ENCODE data around the gene NOS1AP. TPM values are rescaled to one million over a fixed set of nuclear protein-coding genes. Genes with fewer than 3 reads are reported as not detected.

Gene NOS1AP
- total and polyA plus RNA-seq, 9 of the 15 experiments (the other 6 are each of a cell fraction or from before 2014, with no cell fraction given) = 0.07 to 1.5 (median 0.22) TPM

GRCh38 chr1:162373541-162374260 lies 304.2 kb downstream of the NOS1AP start:
- DNase-seq (ENCODE audit: extremely low read depth in 1 of 4, low spot score in 3 of 4) (peak in 3 of 4 experiments; percentile 54 to 55 (median 55)), ATAC-seq (peak; percentile 15; the same call in 1 of the 3 replicates), FAIRE-seq (peak; percentile 29)
- H3K9me1 ChIP-seq (ENCODE audit: control insufficient read depth, insufficient read depth, low read length) = no peaks in the 10 kb centered on the region
- H3K4me3 ChIP-seq = no peak overlapping the region
- no peak overlapping the region for H3K27ac ChIP-seq (ENCODE audit: extremely low read depth, low read depth, low read length)
- no TSS peak for BruUV-seq (replicated peaks)
- no peaks in the 10 kb centered on the region for H4K20me1 ChIP-seq (replicated peaks; ENCODE audit: control insufficient read depth, insufficient read depth, low read length)
- H3K36me3 ChIP-seq (ENCODE audit: control insufficient read depth, insufficient read depth, low read length) = no peaks in the 10 kb centered on the region
- in situ Hi-C loops (cut with MboI) = no loop called here
- no peaks in the 10 kb centered on the region for H3K9me3 ChIP-seq (replicated peaks; ENCODE audit: control insufficient read depth, insufficient read depth, low read depth, low read length)
- H3K4me1 ChIP-seq (replicated peaks in 1 of 2; ENCODE audit: control insufficient read depth in 2 of 2, insufficient read depth in 2 of 2, low read length in 2 of 2) = peaks cover 18 to 44% of the 10 kb centered on the region in 2 experiments
- no peaks in the 10 kb centered on the region for H3K79me2 ChIP-seq (ENCODE audit: control insufficient read depth, insufficient read depth, low read length)
- intact Hi-C loops (cut with micrococcal nuclease) = loop anchor here (2.0 to 5.0 kb wide), 2 partner anchors 13 to 316 kb away; no protein-coding TSS in a partner anchor
- H3K4me2 ChIP-seq (ENCODE audit: insufficient read depth, low read length) = no peak overlapping the region
- CTCF ChIA-PET (ENCODE audit: low intra/inter-chr PET ratio) = no interaction called here
- POLR2A ChIA-PET = no interaction called here
- H2AFZ ChIP-seq (ENCODE audit: low read depth, low read length) = no peak overlapping the region
- WGBS (ENCODE audit: insufficient coverage, low coverage, missing lambda C conversion rate) = 63% methylated on average over 8 of the region's 8 CpGs
- peak overlapping the region in 1 of 2 experiments; percentile 26; a peak in 2 of 4 replicates for H3K9ac ChIP-seq (ENCODE audit: insufficient read depth in 1 of 2, low read depth in 2 of 2, low read length in 2 of 2)
- H3K27me3 ChIP-seq (ENCODE audit: control insufficient read depth in 2 of 2, insufficient read depth in 2 of 2, low read length in 2 of 2) = no peaks in the 10 kb centered on the region
- no peak for TF ChIP-seq ASH1L (IDR thresholded peaks at IDR 0.05; ENCODE audit: borderline replicate concordance, low read depth, partially characterized antibody)
- no peak for TF ChIP-seq ZNF253 (CRISPR knock-in tag; conservative IDR thresholded peaks at IDR 0.05)
- TF ChIP-seq MEIS2 (IDR thresholded peaks at IDR 0.05; ENCODE audit: partially characterized antibody) = peak; percentile 24
- no peak for TF ChIP-seq CHD4 (IDR thresholded peaks at IDR 0.05; ENCODE audit: insufficient read depth, insufficient replicate concordance, low read depth, low read length, poor library complexity, severe bottlenecking)
- TF ChIP-seq ETV5 (CRISPR knock-in tag; IDR thresholded peaks at IDR 0.05; ENCODE audit: low read depth) = peak; percentile 18; the same call in 1 of the 2 replicates
- TF ChIP-seq KDM2B (CRISPR knock-in tag; IDR thresholded peaks at IDR 0.05) = no peak
- no peak for TF ChIP-seq TRIM28 (IDR thresholded peaks at IDR 0.05)
- 0 out of 2 replicates have a peak, but pooled peaks have one; percentile 3 for TF ChIP-seq USF1 (CRISPR knock-in tag; IDR thresholded peaks at IDR 0.05)
- no peak for TF ChIP-seq NCOR1 (IDR thresholded peaks at IDR 0.05)
- TF ChIP-seq ZBTB40 (IDR thresholded peaks at IDR 0.05) = peak; percentile 90
- TF ChIP-seq ZBTB40 (CRISPR knock-in tag; IDR thresholded peaks at IDR 0.05) = peak; percentile 95
